HG03066 (cell line): ENCODE measurements around the gene CDK7.
"Not testable (repeated sequence)": the region's sequence is repeated elsewhere in the genome, so short reads cannot be mapped to it uniquely, and the experiment has no call there.

Experiments
- ATAC-seq: cut with Tn5 transposase; IDR thresholded peaks from one replicate; pipeline ENCODE4 v1.9.1; 2021; ENCODE audit warnings: low read depth; ENCODE audit not compliant: unreplicated experiment

CDK7 gene

DNA sequence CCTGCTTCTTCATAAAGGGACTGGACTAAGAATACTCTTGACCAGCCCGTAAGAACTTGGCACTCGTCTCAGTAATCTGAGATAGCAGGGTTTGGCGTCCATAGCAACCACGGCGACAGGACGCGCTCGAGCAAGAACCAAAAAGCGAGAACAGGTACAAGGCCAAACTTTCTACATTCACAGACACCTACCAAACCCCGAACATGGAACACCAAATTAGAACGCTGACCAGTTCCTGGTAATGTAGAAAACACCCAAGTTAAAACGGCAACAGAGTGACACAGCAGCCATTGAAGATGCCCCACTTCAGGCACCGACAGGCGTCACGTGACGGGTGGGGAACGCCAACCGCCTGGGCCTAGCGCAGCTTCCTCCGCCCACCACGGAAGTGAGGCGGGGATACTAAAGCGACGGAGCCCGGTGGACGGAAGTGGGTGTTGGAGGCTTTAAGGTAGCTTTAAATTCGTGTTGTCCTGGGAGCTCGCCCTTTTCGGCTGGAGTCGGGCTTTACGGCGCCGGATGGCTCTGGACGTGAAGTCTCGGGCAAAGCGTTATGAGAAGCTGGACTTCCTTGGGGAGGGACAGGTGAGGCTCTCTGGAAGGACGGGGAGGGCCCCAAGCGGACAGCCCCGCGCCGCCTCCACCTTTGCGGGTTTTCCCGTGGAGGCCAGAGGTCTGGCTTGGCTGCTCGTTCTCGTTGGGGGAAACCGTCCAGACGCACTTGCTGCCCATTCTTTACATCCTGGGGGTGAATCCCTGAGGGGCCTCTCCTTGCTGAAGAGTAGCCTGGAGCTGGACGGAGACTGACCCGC, at the start of gene CDK7:
TSS of gene CDK7 (plus strand) at position 430 of the 812 bp plus-strand sequence. CDS start at position 520, 90 bp downstream.
- ATAC-seq: peak; percentile 99

GRCh38 chr5:69187342-69187741, 47.3 kb upstream of the CDK7 start:
- no peak for ATAC-seq

DNA sequence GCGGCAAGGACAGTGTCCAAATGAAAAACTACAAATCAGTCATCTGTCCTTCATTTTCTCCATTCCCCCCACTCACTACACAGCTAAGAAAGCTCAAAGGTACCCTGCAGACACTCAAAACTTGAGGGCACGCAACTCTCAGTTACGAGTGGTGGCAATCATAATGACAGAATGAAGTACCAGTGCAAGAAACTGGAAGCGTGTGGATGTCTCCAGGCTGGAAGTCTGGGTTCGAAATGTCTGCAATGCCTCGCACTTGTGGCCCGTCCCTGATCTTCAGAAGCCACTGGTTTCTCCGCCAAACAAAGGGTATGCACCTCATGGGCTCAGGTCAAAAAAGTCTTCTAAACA, 45.9 kb upstream of the CDK7 start:
- no peak for ATAC-seq

GRCh38 chr5:69189162-69190086, 45.3 kb upstream of the CDK7 start, which contains the start of gene CENPH:
CENPH (plus strand) TSS chr5:69189583; CDS start chr5:69189635, 52 bp downstream.
- ATAC-seq: peak; percentile 98

GRCh38 chr5:69202497-69202896, 32.2 kb upstream of the CDK7 start:
- ATAC-seq: no peak

DNA sequence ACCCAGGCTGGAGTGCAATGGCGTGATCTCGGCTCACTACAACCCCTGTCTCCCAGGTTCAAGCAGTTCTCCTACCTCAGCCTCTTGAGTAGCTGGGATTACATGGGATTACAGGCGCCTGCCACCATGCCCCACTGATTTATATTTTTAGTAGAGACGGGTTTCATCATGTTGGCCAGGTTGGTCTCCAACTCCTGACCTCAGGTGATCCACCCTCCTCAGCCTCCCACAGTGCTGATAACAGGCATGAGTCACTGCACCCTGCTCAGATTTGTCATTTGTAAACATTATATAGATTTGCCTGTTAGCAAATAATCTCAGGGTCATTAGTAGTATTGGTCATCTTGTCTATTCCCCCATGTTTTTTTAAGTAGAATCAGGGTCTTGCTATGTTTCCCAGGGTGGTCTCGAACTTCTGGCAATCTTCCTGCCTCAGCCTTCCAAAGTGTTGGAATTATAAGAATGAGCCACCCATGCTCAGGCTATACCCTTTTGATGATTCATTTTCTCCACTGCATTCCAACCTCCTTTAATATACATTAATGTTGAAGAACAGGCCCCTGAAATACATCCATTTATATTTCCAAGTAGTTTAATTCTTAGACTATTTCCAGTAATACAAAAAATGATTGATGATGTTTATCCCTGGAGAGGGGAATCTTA, 28.0 kb upstream of the CDK7 start:
- no peak for ATAC-seq

DNA sequence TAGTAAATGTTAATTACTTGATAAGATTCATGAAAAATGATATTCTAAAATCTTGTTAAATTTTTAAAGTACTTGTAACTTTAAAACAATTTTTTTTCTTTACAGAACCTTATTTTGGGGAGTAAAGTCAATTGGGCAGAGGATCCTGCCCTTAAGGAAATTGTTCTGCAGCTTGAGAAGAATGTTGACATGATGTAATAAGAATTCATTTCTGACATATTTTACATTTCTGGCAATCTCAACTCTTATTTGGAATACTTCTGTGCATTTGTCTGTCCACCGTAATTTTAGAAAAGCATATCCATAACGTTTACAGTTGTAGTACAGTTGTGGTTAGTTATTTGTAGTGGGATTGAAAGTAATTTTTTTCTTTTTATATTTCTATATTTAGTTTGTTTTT, 25.1 kb upstream of the CDK7 start:
- ATAC-seq: no peak

DNA sequence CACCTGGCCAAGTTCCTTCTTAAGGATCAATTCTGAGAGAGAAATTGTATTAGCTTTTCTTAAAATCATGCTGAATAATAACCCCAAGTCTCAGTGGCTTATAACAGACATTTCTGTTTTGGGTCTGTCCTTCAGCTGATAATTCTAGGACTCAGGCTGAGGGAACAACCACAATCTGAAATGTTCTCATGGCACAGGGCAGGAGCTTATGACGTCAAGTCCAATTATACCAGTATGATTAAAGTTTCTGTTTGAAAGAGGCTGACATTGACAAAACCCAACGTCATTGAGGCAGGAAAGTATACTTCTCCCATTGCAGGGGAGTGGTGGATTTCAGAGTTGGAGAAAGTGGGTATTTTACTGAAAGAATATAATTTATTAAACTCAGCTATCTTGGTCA, 23.5 kb upstream of the CDK7 start:
- ATAC-seq: no peak

GRCh38 chr5:69212022-69212421, 22.7 kb upstream of the CDK7 start:
- ATAC-seq: no peak

- ATAC-seq: no peak
Measured at GRCh38 chr5:69213513-69214215, 21.0 kb upstream of the CDK7 start.

GRCh38 chr5:69217151-69217511, 17.6 kb upstream of the CDK7 start:
- ATAC-seq: no peak

DNA sequence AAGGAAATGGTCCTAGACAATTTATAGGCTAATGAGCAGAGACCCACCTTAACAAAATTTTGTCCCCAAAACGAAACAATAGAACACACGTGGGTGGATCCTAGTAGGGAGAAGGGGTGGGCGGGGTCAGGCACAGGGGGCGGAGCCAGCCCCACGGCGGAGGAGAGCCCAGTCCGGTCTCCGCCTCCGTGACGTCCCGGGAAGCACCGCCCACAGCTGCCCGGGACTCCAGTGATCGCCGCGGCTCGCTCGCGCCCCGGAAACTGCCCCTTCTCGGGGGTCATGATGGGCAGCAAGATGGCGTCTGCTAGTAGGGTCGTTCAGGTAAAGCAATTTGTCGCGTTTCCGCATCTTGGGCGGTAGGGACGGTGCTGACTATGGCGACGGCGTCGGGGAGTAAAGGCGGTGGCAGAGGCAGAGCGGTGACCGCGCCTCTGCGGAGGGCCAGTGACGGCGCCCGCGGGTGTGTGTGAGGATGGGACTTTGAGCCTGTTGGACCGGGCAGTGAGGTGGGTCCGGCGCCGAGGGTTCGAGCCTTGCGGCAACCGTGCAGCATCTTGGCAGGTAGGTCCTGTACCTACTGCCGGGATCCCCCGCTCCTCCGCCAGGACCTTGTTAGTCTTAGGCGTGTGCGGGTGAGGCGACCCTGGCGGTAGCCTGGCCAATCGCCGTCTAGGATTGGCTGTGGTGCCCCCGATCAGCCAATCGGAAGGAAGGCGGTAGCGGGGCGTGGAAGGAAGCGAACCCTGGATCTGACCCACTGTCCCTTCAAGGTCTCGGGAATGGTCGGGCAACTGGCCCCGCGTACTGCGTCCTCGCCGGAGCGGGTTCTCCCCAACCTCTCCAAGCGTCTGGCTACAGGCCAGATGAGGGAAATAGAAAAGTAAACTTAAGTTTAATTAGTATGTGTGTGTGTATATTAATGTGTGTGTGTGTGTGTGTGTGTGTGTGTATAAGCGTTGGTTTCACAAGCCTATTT, 16.8 kb upstream of the CDK7 start:
- ATAC-seq: peak; percentile 94

DNA sequence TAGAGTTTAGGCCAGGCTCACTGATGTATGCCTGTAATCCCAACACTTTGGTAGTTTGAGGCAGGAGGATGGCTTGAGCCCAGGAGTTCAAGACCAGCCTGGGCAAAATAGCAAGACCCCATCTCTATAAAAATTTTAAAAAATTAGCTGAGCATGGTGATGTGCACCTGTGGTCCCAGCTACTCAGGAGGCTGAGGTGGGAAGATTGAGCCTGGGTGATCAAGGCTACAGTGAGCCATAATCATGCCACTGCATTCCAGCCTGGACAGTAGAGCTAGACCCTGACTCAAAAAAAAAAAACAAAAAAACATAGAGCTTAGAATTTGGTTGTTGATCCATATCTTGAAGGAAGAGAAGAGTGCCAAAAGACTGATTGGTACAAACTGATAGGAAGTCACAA, 14.7 kb upstream of the CDK7 start:
- no peak for ATAC-seq

GRCh38 chr5:69220371-69220770, 14.3 kb upstream of the CDK7 start:
- not testable (repeated sequence) for ATAC-seq

DNA sequence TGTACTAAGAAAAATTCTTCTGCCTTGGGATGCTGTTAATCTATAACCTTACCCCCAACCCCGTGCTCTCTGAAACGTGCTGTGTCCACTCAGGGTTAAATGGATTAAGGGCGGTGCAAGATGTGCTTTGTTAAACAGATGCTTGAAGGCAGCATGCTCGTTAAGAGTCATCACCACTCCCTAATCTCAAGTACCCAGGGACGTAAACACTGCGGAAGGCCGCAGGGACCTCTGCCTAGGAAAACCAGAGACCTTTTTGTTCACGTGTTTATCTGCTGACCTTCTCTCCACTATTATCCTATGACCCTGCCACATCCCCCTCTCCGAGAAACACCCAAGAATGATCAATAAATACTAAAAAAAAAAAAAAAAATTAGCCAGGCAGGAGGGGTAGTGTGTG, 13.9 kb upstream of the CDK7 start:
- ATAC-seq: not testable (repeated sequence)

- ATAC-seq: no peak
Measured at GRCh38 chr5:69224520-69224919, 10.2 kb upstream of the CDK7 start.

DNA sequence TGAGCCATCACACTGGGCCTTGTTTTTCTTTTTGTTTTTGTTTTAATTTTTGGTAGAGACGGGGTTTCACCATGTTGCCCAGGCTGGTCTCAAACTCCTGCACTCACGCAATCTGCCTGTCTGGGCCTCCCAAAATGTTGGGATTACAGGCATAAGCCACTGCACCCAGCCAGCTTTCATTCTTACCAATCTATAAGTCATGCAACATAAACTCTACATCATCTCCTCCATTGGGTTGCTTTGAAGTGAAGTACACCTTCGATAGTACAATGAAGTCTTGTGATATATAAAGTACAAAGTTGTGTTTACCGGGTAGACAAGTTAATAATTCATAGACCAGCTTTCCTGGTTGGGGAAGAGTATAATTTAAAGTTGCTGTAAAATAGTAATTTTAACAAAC, 8.8 kb upstream of the CDK7 start:
- ATAC-seq: no peak

DNA sequence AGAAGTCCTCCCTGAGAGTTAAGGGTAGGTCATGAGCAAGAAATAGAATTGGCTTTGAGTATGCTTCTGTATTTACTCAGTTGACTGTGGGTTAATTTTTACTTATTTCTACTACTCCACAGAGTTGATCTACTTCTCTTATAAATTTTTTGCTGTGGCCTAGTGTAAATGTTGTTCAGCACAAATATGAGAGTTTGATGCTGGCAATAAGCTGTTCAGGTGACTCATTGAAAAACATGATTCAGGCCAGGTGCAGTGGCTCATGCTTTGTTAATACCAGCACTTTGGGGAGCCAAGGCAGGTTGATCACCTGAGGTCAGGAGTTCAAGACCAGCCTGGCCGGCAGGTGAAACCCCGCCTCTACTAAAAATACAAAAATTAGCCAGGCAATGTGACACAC, 4.5 kb upstream of the CDK7 start:
- ATAC-seq: no peak

DNA sequence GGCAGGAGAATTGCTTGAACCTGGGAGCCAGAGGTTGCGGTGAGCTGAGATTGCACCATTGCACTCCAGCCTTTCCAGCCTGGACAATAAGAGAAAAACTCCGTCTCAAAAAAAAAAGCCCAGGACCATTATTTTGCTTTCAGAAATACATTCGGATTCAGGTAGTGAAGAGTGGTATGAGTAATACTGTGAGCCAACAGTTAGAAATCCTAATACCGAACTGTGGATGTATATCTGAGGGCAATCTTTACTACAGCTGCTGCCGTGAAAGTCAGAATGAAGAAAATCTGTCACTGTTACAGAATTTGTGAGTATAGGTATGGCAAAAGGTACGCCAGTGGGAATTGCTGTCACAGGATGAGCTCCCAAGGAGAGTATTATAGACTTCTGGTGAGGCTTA, 3.4 kb upstream of the CDK7 start:
- ATAC-seq: no peak
